ENCODE data around the gene ARSA.

The ARSA gene

GRCh38 chr22:50604256-50605001, 23.5 kb downstream of the ARSA start:
- Histone ChIP-seq H3K9me3 (ENCODE audit: low read length) (no peaks in the 10 kb centered on the region), H2AFZ (ENCODE audit: low read length) (no peak overlapping the region), H3K36me3 (ENCODE audit: insufficient read depth, low read length) (no peaks in the 10 kb centered on the region), H3F3A (ENCODE audit: insufficient read depth, low read length) (no peaks in the 10 kb centered on the region), H3K27ac (ENCODE audit: low read depth, low read length, poor library complexity, severe bottlenecking) (no peak overlapping the region), H4K20me1 (ENCODE audit: insufficient read depth, low read length) (no peaks in the 10 kb centered on the region), H3K9me2 (ENCODE audit: low read depth, low read length) (no peaks in the 10 kb centered on the region), H3K4me2 (ENCODE audit: low read length) (no peak overlapping the region), H3K79me2 (ENCODE audit: insufficient read depth, low read length) (no peaks in the 10 kb centered on the region), H3K9ac (ENCODE audit: low read length) (no peak overlapping the region), H3K27me3 (ENCODE audit: insufficient read depth, low read length) (no peaks in the 10 kb centered on the region), H3K4me1 (ENCODE audit: insufficient read depth, low read length, severe bottlenecking) (no peaks in the 10 kb centered on the region), H3K4me3 (ENCODE audit: low read depth, low read length, poor library complexity, severe bottlenecking) (no peak overlapping the region)
- no peak for TF ChIP-seq CTCF (IDR thresholded peaks at IDR 0.05; ENCODE audit: low read length)

DNA sequence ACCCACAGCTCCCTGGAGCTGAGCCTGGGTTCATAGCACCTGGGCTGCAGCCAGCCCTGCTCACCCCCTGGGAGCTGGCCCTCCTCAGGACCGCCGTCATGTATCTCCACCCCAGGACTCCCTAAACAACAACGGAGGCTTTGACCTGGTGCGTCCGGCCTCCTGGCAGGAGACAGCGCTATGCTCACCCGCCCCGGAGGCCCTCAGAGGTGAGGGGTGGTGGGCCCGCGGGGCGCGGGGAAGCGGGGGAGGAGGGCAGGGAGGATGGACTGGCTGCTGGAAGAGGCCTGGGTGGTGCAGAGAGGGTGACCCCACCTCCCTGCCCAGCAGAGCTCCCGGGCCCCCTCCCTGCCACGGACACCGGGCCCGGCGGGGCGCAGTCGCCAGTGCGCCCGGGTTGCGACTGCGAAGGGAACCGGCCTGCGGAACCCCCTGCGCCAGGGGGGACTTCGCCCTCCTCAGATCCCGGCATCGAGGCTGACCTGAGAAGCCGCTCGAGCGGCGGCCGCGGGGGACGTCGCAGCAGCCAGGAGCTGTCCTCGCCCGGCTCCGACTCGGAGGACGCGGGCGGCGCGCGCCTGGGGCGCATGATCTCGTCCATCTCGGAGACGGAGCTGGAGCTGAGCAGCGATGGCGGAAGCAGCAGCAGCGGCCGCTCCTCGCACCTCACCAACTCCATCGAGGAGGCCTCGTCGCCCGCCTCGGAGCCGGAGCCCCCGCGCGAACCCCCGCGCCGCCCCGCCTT, 24.3 kb downstream of the ARSA start:
- Histone ChIP-seq H3K79me2 (ENCODE audit: insufficient read depth, low read length) (no peaks in the 10 kb centered on the region), H3F3A (ENCODE audit: insufficient read depth, low read length) (no peaks in the 10 kb centered on the region), H2AFZ (ENCODE audit: low read length) (no peak overlapping the region), H3K4me3 (ENCODE audit: low read depth, low read length, poor library complexity, severe bottlenecking) (no peak overlapping the region), H3K4me2 (ENCODE audit: low read length) (no peak overlapping the region), H3K9me3 (ENCODE audit: low read length) (no peaks in the 10 kb centered on the region), H3K9ac (ENCODE audit: low read length) (no peak overlapping the region), H3K27ac (ENCODE audit: low read depth, low read length, poor library complexity, severe bottlenecking) (no peak overlapping the region), H3K36me3 (ENCODE audit: insufficient read depth, low read length) (no peaks in the 10 kb centered on the region), H4K20me1 (ENCODE audit: insufficient read depth, low read length) (no peaks in the 10 kb centered on the region), H3K27me3 (ENCODE audit: insufficient read depth, low read length) (no peaks in the 10 kb centered on the region), H3K9me2 (ENCODE audit: low read depth, low read length) (no peaks in the 10 kb centered on the region), H3K4me1 (ENCODE audit: insufficient read depth, low read length, severe bottlenecking) (no peaks in the 10 kb centered on the region)
- TF ChIP-seq EZH2 (IDR thresholded peaks at IDR 0.05; ENCODE audit: borderline replicate concordance, low read length) (no peak), CTCF (IDR thresholded peaks at IDR 0.05; ENCODE audit: low read length) (no peak)

- no peak overlapping the region for H3K9ac ChIP-seq (ENCODE audit: low read length)
Observed at GRCh38 chr22:50602338-50602700, 25.6 kb downstream of the ARSA start.

More at GRCh38 chr22:50602338-50602700, 25.6 kb downstream of the ARSA start:
- Histone ChIP-seq H3K4me1 (ENCODE audit: insufficient read depth, low read length, severe bottlenecking) (no peaks in the 10 kb centered on the region), H3K27ac (ENCODE audit: low read depth, low read length, poor library complexity, severe bottlenecking) (no peak overlapping the region), H4K20me1 (ENCODE audit: insufficient read depth, low read length) (no peaks in the 10 kb centered on the region), H3K9me3 (ENCODE audit: low read length) (no peaks in the 10 kb centered on the region), H3F3A (ENCODE audit: insufficient read depth, low read length) (no peaks in the 10 kb centered on the region), H3K79me2 (ENCODE audit: insufficient read depth, low read length) (no peaks in the 10 kb centered on the region), H3K36me3 (ENCODE audit: insufficient read depth, low read length) (no peaks in the 10 kb centered on the region), H3K27me3 (ENCODE audit: insufficient read depth, low read length) (no peaks in the 10 kb centered on the region), H3K4me2 (ENCODE audit: low read length) (no peak overlapping the region), H3K4me3 (ENCODE audit: low read depth, low read length, poor library complexity, severe bottlenecking) (no peak overlapping the region), H2AFZ (ENCODE audit: low read length) (no peak overlapping the region), H3K9me2 (ENCODE audit: low read depth, low read length) (no peaks in the 10 kb centered on the region)
- TF ChIP-seq EZH2 (IDR thresholded peaks at IDR 0.05; ENCODE audit: borderline replicate concordance, low read length) (no peak), CTCF (IDR thresholded peaks at IDR 0.05; ENCODE audit: low read length) (no peak)

Data from OCI-LY1 (cell line).